K562 (cell line): ENCODE results near the gene CSTF2T. TPM values are rescaled to one million over a fixed set of nuclear protein-coding genes. Genes with fewer than 3 reads are reported as not detected.

Experiments
- polyA plus RNA-seq, 8 experiments: library from polyadenylated mRNA; depleted of rRNA in 4 of 8; stranded (reverse) in 5 of 8; unstranded in 3 of 8; fragments of >200 nt; fragmentation: Nextera tagmentation in 2 of 8; fragmentation: Illumina TruSeq in 1 of 8; extraction: Ambion mirVana in 2 of 8; extraction: Trizol in 1 of 8; gene quantifications; 2 replicates each; pipeline versions ENCODE4 v1.2.1 to v1.2.3, GENCODE V29; 2011 to 2014; ENCODE audit warnings: inconsistent platforms in 1 of 8, missing spikeins in 1 of 8
- total RNA-seq, 7 experiments: library from RNA; depleted of rRNA in 6 of 7; stranded (reverse); fragments of >200 nt in 6 of 7; fragmentation: Illumina TruSeq in 2 of 7; extraction: Trizol in 2 of 7; gene quantifications; 2 replicates each; pipeline versions ENCODE4 v1.2.1 to v1.2.3, GENCODE V29; 2011 to 2021; ENCODE audit warnings: low replicate concordance in 1 of 7
- TF ChIP-seq, protein P1 (sequence below): fragments of 250-450 bp; sonication (Bioruptor Pico); IDR thresholded peaks from 2 replicates; pipeline ENCODE4 v1.4.0; 2020
- TF ChIP-seq, protein P2 (sequence below): fragments of 450-650 bp; IDR thresholded peaks from 2 replicates; pipeline ENCODE4 v1.6.1; 2016; ENCODE audit warnings: antibody characterized with exemption

Gene CSTF2T
- total and polyA plus RNA-seq, 9 of the 15 experiments (the other 6 are each of a cell fraction or from before 2014, with no cell fraction given) = 10.3 to 32.4 (median 24.2) TPM

GRCh38 chr10:51711519-51711891, 12.1 kb upstream of the CSTF2T start (continued):
- TF ChIP-seq, protein P1, sequence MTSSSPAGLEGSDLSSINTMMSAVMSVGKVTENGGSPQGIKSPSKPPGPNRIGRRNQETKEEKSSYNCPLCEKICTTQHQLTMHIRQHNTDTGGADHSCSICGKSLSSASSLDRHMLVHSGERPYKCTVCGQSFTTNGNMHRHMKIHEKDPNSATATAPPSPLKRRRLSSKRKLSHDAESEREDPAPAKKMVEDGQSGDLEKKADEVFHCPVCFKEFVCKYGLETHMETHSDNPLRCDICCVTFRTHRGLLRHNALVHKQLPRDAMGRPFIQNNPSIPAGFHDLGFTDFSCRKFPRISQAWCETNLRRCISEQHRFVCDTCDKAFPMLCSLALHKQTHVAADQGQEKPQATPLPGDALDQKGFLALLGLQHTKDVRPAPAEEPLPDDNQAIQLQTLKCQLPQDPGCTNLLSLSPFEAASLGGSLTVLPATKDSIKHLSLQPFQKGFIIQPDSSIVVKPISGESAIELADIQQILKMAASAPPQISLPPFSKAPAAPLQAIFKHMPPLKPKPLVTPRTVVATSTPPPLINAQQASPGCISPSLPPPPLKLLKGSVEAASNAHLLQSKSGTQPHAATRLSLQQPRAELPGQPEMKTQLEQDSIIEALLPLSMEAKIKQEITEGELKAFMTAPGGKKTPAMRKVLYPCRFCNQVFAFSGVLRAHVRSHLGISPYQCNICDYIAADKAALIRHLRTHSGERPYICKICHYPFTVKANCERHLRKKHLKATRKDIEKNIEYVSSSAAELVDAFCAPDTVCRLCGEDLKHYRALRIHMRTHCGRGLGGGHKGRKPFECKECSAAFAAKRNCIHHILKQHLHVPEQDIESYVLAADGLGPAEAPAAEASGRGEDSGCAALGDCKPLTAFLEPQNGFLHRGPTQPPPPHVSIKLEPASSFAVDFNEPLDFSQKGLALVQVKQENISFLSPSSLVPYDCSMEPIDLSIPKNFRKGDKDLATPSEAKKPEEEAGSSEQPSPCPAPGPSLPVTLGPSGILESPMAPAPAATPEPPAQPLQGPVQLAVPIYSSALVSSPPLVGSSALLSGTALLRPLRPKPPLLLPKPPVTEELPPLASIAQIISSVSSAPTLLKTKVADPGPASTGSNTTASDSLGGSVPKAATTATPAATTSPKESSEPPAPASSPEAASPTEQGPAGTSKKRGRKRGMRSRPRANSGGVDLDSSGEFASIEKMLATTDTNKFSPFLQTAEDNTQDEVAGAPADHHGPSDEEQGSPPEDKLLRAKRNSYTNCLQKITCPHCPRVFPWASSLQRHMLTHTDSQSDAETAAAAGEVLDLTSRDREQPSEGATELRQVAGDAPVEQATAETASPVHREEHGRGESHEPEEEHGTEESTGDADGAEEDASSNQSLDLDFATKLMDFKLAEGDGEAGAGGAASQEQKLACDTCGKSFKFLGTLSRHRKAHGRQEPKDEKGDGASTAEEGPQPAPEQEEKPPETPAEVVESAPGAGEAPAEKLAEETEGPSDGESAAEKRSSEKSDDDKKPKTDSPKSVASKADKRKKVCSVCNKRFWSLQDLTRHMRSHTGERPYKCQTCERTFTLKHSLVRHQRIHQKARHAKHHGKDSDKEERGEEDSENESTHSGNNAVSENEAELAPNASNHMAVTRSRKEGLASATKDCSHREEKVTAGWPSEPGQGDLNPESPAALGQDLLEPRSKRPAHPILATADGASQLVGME (CRISPR knock-in tag) = no peak
- TF ChIP-seq, protein P2, sequence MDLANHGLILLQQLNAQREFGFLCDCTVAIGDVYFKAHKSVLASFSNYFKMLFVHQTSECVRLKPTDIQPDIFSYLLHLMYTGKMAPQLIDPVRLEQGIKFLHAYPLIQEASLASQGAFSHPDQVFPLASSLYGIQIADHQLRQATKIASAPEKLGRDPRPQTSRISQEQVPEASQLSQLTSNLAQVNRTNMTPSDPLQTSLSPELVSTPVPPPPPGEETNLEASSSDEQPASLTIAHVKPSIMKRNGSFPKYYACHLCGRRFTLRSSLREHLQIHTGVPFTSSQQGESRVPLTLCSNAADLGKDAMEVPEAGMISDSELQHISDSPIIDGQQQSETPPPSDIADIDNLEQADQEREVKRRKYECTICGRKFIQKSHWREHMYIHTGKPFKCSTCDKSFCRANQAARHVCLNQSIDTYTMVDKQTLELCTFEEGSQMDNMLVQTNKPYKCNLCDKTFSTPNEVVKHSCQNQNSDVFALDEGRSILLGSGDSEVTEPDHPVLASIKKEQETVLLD = no peak
